Hepatocyte (in vitro differentiated cells): ENCODE data around the gene PANK2. TPM values are rescaled to one million over a fixed set of nuclear protein-coding genes. Genes with fewer than 3 reads are reported as not detected.

Experiments
- DNase-seq: peaks from one replicate; pipeline ENCODE4 v3.0.0-alpha.2; 2016; ENCODE audit warnings: low spot score
- H2AFZ ChIP-seq: fragments of 200-600 bp; sonication (generic); 2 replicates; pipeline ENCODE4 v1.6.0; 2016; ENCODE audit warnings: antibody characterized with exemption, mild to moderate bottlenecking
- H3K27ac ChIP-seq: fragments of 200-600 bp; sonication (generic); 2 replicates; pipeline ENCODE4 v1.5.1; 2016; ENCODE audit warnings: mild to moderate bottlenecking
- H3K27me3 ChIP-seq: fragments of 200-600 bp; sonication (generic); 2 replicates; pipeline ENCODE4 v1.6.1; 2016
- H3K36me3 ChIP-seq: fragments of 200-600 bp; sonication (generic); replicated peaks from 2 replicates; pipeline ENCODE4 v1.5.1; 2016; ENCODE audit warnings: low read depth; ENCODE audit not compliant: insufficient read depth
- H3K4me1 ChIP-seq: fragments of 200-600 bp; sonication (generic); 2 replicates; pipeline ENCODE4 v1.5.1; 2016; ENCODE audit warnings: mild to moderate bottlenecking, moderate library complexity; ENCODE audit not compliant: insufficient read depth
- H3K4me2 ChIP-seq: fragments of 200-600 bp; sonication (generic); 2 replicates; pipeline ENCODE4 v1.6.0; 2016
- H3K4me3 ChIP-seq: fragments of 200-600 bp; sonication (generic); 2 replicates; pipeline ENCODE4 v1.5.1; 2016; ENCODE audit warnings: mild to moderate bottlenecking
- H3K79me2 ChIP-seq: fragments of 200-600 bp; sonication (generic); 2 replicates; pipeline ENCODE4 v1.6.0; 2017; ENCODE audit warnings: mild to moderate bottlenecking
- H3K9me2 ChIP-seq: fragments of 200-600 bp; sonication (generic); replicated peaks from 2 replicates; pipeline ENCODE4 v1.6.0; 2017; ENCODE audit warnings: mild to moderate bottlenecking; ENCODE audit not compliant: insufficient read depth
- H3K9me3 ChIP-seq: fragments of 200-600 bp; sonication (generic); 2 replicates; pipeline ENCODE4 v1.5.1; 2016; ENCODE audit warnings: low read depth, mild to moderate bottlenecking
- H4K20me1 ChIP-seq: fragments of 200-600 bp; sonication (generic); 2 replicates; pipeline ENCODE4 v1.6.0; 2016; ENCODE audit warnings: mild to moderate bottlenecking; ENCODE audit not compliant: insufficient read depth, poor library complexity, severe bottlenecking
- EZH2 ChIP-seq: fragments of 200-600 bp; sonication (generic); IDR thresholded peaks from 2 replicates; pipeline ENCODE4 v1.6.1; 2016; ENCODE audit warnings: antibody characterized with exemption, mild to moderate bottlenecking, borderline replicate concordance
- EZH2phosphoT487 ChIP-seq: fragments of 200-600 bp; sonication (generic); IDR thresholded peaks from one replicate; pipeline ENCODE4 v1.6.1; 2018; ENCODE audit warnings: antibody characterized with exemption, mild to moderate bottlenecking, low read depth, moderate library complexity; ENCODE audit not compliant: unreplicated experiment, severe bottlenecking
- WGBS: methylation state at CpG from one replicate; pipeline ENCODE4 v1.1.6; 2016; ENCODE audit warnings: low lambda C conversion rate; ENCODE audit errors: missing lambda C conversion rate; 5-methylcytosine and 5-hydroxymethylcytosine counted together
- polyA plus RNA-seq: library from polyadenylated mRNA; unstranded; fragments of >200 nt; fragmentation: Nextera tagmentation; extraction: Ambion mirVana; gene quantifications from 2 replicates; pipeline ENCODE4 v1.2.1, GENCODE V29; 2016
- total RNA-seq: library from RNA; depleted of rRNA; stranded (reverse); fragments of >200 nt; gene quantifications from 2 replicates; pipeline ENCODE4 v1.2.3, GENCODE V29; 2014
- TF ChIP-seq, protein P1 (sequence below): fragments of 200-600 bp; sonication (generic); IDR thresholded peaks from 2 replicates; pipeline ENCODE4 v1.5.1; 2016; ENCODE audit warnings: antibody characterized with exemption, mild to moderate bottlenecking; ENCODE audit not compliant: poor library complexity

The PANK2 gene
- total and polyA plus RNA-seq, 2 experiments from 2014 or later: 24.1 to 37.6 TPM

DNA sequence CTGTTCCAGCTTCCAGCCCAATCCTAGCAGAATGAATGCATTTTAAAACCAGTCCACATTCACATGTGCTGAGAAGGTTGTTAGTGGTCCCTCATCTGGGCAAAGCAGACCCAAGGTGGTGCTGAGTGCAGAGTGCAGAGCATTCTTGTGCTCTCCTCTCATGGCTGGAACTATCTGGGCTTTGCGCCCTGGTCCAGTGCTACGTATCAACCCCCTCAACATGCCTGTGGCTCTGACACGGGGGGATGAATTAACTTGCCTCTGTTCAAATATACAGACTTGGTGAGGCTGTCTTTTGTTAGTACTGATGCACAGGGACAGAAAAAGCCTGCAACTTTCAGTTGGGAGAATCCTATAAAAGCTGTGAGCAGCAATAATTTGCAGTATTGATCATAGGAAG, 42.5 kb downstream of the PANK2 start:
- Histone ChIP-seq H3K4me1 (peaks cover 10% of the 10 kb centered on the region), H3K4me2 (no peak overlapping the region), H4K20me1 (no peaks in the 10 kb centered on the region), H3K9me3 (no peaks in the 10 kb centered on the region), H3K27ac (no peak overlapping the region), H3K4me3 (no peak overlapping the region), H3K27me3 (no peaks in the 10 kb centered on the region), H3K36me3 (no peaks in the 10 kb centered on the region), H3K9me2 (no peaks in the 10 kb centered on the region), H3K79me2 (no peaks in the 10 kb centered on the region), H2AFZ (no peak overlapping the region)
- no peak for DNase-seq
- WGBS: 89% methylated on average over 3 of the region's 3 CpGs
- no peak for TF ChIP-seq EZH2
- TF ChIP-seq EZH2phosphoT487: no peak
- TF ChIP-seq, protein P1, sequence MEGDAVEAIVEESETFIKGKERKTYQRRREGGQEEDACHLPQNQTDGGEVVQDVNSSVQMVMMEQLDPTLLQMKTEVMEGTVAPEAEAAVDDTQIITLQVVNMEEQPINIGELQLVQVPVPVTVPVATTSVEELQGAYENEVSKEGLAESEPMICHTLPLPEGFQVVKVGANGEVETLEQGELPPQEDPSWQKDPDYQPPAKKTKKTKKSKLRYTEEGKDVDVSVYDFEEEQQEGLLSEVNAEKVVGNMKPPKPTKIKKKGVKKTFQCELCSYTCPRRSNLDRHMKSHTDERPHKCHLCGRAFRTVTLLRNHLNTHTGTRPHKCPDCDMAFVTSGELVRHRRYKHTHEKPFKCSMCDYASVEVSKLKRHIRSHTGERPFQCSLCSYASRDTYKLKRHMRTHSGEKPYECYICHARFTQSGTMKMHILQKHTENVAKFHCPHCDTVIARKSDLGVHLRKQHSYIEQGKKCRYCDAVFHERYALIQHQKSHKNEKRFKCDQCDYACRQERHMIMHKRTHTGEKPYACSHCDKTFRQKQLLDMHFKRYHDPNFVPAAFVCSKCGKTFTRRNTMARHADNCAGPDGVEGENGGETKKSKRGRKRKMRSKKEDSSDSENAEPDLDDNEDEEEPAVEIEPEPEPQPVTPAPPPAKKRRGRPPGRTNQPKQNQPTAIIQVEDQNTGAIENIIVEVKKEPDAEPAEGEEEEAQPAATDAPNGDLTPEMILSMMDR: no peak

DNA sequence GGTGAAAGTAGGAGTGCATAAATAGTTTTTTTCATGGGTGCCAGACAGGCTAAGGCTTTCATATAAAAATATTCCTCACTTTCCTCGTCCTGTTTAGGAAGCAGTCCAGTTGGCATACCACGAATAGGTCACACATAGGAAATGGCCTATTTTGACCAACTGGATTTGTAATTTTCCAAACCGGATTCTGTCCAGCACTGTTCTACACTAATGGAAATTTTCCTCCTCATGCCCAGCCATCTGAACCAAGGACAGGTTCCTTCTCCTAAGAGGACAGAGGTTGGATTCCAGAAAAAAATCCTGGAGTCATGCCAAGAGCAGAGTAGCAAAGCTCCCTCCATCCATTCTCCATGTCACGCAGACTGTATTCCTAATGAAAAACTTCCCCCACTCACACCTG, 43.1 kb downstream of the PANK2 start:
- no peaks in the 10 kb centered on the region for H3K27me3 ChIP-seq
- no peaks in the 10 kb centered on the region for H3K36me3 ChIP-seq
- H4K20me1 ChIP-seq: no peaks in the 10 kb centered on the region
- H3K9me3 ChIP-seq: no peaks in the 10 kb centered on the region
- no peaks in the 10 kb centered on the region for H3K79me2 ChIP-seq
- WGBS: 95% methylated on average over 4 of the region's 4 CpGs
- H3K4me1 ChIP-seq: peaks cover 6% of the 10 kb centered on the region
- H3K27ac ChIP-seq: no peak overlapping the region
- DNase-seq: no peak
- no peak overlapping the region for H3K4me3 ChIP-seq
- TF ChIP-seq EZH2phosphoT487 (no peak), EZH2 (no peak)
- TF ChIP-seq, protein P1: no peak
- no peak overlapping the region for H2AFZ ChIP-seq
- no peak overlapping the region for H3K4me2 ChIP-seq
- no peaks in the 10 kb centered on the region for H3K9me2 ChIP-seq

DNA sequence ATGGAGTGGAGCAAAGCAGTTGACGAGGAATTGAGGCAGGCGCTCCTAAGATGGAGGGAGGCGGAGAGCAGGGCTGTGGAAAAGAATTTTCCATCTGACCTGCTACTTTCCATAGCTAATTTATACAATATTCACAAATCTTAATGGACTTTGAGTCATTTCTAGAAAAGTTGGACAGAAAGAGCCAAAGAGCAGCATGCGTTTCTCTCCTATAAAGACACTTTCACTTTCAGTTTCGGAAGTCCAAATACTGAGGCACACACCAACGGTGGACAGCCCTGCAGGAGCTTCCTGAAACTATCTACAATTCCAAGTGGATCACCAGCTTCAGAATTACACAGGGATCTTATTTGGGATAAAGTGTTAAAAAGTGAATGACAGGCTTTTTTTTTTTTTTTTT, 43.5 kb downstream of the PANK2 start:
- no peak overlapping the region for H3K27ac ChIP-seq
- H3K79me2 ChIP-seq: no peaks in the 10 kb centered on the region
- WGBS: 83% methylated on average over 6 of the region's 6 CpGs
- H3K4me2 ChIP-seq: no peak overlapping the region
- no peaks in the 10 kb centered on the region for H3K9me3 ChIP-seq
- H2AFZ ChIP-seq: no peak overlapping the region
- H4K20me1 ChIP-seq: no peaks in the 10 kb centered on the region
- H3K27me3 ChIP-seq: no peaks in the 10 kb centered on the region
- H3K4me1 ChIP-seq: peaks cover 6% of the 10 kb centered on the region
- H3K36me3 ChIP-seq: no peaks in the 10 kb centered on the region
- no peak overlapping the region for H3K4me3 ChIP-seq
- TF ChIP-seq, protein P1: no peak
- no peak for TF ChIP-seq EZH2phosphoT487
- no peak for TF ChIP-seq EZH2
- no peaks in the 10 kb centered on the region for H3K9me2 ChIP-seq
- no peak for DNase-seq

DNA sequence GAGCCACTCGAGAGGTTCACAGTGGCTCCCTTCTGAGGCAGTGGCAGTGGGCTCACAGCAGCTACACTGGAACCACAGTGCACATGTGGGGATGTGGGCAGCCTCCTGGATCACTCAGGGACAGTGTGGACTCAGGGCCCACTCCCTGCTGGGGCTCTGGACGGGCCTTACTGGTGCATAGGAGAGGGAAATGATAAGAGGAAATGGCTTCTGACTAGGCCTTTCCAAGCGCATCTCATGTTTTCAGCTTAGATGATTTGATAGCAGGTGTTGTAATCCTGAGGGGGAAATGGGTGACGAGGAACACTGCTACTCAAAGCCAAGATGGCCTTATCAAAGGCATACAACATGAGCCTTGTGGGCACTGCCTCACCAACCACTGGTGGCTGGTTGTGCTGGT, 44.0 kb downstream of the PANK2 start:
- H3K79me2 ChIP-seq: no peaks in the 10 kb centered on the region
- H3K9me2 ChIP-seq: no peaks in the 10 kb centered on the region
- H4K20me1 ChIP-seq: no peaks in the 10 kb centered on the region
- H3K27me3 ChIP-seq: no peaks in the 10 kb centered on the region
- no peak overlapping the region for H2AFZ ChIP-seq
- no peaks in the 10 kb centered on the region for H3K36me3 ChIP-seq
- no peak for TF ChIP-seq EZH2
- TF ChIP-seq EZH2phosphoT487: no peak
- TF ChIP-seq, protein P1: no peak
- H3K27ac ChIP-seq: no peak overlapping the region
- DNase-seq: no peak
- no peak overlapping the region for H3K4me3 ChIP-seq
- 91% methylated on average over 4 of the region's 4 CpGs for WGBS
- no peak overlapping the region for H3K4me2 ChIP-seq
- peaks cover 6% of the 10 kb centered on the region for H3K4me1 ChIP-seq
- no peaks in the 10 kb centered on the region for H3K9me3 ChIP-seq
